GM23248 (cell line): ENCODE results near the gene PPT2.

Experiments used
- EZH2 ChIP-seq: fragments of 200-600 bp; sonication (generic); IDR thresholded peaks from 2 replicates; pipeline ENCODE4 v1.6.1; 2018; ENCODE audit warnings: antibody characterized with exemption, mild to moderate bottlenecking; ENCODE audit not compliant: insufficient read depth, poor library complexity, severe bottlenecking
- EZH2phosphoT487 ChIP-seq: fragments of 200-600 bp; sonication (generic); IDR thresholded peaks from 2 replicates; pipeline ENCODE4 v1.6.1; 2018; ENCODE audit warnings: antibody characterized with exemption, moderate library complexity, mild to moderate bottlenecking, low read depth; ENCODE audit not compliant: insufficient read depth

DNA sequence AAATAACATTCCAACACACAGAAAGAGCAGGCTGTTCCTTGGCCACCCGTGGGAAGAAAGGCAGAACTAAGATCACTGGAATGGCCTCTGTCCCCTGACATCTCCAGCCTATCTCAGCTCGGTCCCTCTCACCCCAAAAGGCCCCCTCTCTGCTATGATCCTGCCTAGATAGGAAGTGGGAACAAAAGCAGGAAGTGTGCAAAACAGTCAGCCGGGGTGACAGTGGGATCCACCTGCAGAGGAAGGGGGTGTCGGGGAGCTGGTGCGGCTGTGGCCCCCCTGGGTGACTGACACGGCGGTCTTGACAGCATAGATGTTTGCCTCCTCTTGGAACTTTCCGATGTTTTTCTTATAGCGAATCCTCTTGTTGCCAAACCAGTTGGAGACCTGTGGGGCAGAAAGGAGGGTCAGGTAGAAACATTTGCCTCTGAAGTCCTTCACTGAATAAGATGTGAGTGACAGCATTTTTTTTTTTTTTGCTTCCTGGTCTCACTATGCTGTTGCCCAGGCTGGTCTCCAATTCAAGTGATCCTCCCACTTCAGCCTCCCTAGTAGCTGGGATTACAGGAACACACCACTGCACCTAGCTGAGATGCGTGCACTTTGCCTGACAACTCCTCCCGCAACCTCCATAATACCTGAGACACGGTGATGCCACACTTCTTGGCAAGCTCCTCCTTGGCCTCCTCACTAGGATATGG lies 33.2 kb downstream of the PPT2 start:
- TF ChIP-seq EZH2 (no peak), EZH2phosphoT487 (no peak)
